GM18870 (cell line): ENCODE measurements around the gene SLC25A13.
"Not testable (repeated sequence)": the region's sequence is repeated elsewhere in the genome, so short reads cannot be mapped to it uniquely, and the experiment has no call there.

Experiments used
- ATAC-seq: cut with Tn5 transposase; IDR thresholded peaks from one replicate; pipeline ENCODE4 v1.9.1; 2021; ENCODE audit warnings: moderate library complexity; ENCODE audit not compliant: unreplicated experiment

Gene SLC25A13

GRCh38 chr7:96173781-96174180, 148.1 kb downstream of the SLC25A13 start:
- ATAC-seq, result no peak

DNA sequence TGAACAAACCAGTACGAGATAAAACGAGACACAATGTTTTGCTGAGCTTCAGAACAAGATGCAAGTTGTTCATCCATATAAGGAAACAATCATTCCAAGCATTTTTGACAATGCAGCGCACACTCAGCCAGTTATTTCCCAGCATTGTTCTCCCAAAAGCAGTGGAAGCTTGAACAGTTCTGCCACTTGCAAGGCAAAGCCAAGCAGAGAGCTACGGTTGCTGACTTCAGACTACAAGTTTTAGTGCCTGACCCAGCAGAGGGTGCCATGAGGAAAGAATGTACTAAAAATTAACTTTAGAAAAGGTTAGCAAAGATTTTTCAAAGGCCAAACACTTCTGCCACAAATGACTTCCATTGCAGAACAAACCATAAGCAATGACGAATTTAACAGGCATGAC, 152.5 kb downstream of the SLC25A13 start:
- ATAC-seq, result no peak

DNA sequence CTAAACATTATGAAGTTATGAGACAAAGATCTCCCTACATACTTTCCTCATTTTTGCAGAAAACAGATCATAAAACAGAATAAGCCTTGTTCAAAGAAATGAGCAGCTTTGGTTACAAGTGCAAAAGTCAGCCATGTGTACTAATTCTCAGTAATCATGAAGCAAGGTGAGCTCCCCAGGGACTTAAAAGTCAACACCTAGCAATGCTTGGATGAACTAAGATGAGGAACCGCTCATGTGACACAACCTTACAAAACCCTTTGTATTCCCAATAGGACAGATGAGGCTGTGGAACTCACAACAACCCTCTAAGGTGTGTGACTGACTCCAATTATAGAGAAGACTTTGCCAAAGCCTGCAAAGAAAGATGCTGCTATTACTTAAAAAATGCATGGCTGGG, 154.5 kb downstream of the SLC25A13 start:
- ATAC-seq, result no peak

DNA sequence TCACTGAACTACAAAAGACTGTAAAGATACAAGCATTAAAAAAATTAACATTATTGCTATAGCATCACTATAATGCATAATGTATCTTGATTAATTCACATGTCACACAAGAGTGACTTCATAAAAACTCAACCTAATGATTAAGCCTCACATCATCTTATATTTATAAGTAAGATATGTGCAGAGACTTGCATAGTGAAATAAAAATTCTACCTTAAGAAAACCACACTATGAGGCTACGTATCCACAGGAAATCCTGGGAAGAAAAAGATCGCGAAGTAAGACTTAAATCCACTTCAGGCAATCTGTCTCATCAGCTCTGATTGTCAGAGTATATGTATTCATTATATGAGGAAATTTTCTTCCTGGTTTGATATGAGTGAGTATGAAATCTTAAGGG, 160.0 kb downstream of the SLC25A13 start:
- no peak for ATAC-seq

DNA sequence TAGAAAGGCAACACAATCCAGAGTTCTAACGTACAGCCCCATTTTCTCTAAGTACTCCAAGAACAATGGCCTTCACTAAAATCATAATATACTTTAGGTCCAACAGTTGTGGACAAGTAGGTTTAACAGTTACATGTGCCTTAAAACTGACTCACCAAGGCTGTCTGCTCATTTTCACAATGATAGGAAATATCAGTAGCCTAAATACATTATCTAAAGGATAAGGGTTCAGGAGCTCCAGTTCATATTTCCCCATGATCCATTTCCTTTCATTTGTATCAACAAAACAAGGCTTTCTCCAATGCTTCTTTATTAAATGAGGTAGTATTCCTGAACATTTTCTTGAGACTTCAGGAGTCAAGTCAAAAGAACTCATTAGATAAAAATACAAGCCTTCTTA, 164.0 kb downstream of the SLC25A13 start:
- no peak for ATAC-seq

- not testable (repeated sequence) for ATAC-seq
Measured at GRCh38 chr7:96154506-96154905, 167.4 kb downstream of the SLC25A13 start.

DNA sequence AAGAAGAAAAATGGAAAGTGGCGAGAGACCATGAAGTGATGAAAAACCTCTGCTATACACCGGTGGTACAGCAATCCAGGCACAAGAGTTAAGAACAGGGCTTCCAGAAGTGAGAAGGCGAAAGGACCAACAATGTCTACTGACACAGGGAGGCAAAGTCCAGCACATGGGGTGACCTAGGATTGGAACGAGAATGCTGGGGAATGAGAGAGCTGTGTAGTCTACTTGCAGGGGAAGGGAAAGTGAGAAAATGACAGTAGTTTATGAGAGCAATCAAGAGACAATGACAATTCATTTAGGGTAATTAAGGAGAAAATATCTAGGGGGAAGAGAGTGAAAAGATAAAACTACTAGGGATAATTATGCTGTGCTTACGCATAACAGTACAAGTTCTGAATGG, 169.2 kb downstream of the SLC25A13 start:
- no peak for ATAC-seq

DNA sequence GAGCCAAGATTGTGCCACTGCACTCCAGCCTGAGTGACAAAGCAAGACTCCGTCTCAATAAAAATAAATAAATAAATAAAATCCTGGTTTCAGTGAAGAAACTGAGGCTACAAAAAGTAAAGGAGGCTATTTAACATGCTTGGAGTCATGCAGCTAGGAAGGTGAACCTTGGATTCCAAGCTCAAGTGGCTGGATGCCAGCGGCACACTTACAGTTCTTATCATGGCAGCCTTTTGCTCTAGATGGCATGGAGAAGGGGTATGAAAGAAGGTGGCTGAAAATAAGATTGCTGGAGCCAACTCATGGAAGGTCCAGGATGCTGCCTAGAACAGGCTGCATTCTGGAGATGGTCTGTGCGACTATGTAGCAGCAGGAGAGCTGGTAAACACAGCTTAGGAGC, 170.0 kb downstream of the SLC25A13 start:
- ATAC-seq, result no peak

DNA sequence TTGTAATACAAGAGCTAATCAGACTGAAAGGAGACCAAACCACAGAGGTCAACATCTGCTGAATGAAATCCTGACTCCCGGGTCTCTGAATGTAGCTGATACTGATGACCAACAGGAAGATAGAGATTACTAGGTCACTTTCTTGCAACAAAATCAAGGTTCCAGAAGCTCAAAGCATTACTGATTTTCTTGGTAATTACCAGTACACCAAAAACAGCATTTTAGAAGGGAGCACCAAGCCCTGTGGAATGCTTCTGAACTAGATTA, 177.7 kb downstream of the SLC25A13 start:
- ATAC-seq, result no peak

DNA sequence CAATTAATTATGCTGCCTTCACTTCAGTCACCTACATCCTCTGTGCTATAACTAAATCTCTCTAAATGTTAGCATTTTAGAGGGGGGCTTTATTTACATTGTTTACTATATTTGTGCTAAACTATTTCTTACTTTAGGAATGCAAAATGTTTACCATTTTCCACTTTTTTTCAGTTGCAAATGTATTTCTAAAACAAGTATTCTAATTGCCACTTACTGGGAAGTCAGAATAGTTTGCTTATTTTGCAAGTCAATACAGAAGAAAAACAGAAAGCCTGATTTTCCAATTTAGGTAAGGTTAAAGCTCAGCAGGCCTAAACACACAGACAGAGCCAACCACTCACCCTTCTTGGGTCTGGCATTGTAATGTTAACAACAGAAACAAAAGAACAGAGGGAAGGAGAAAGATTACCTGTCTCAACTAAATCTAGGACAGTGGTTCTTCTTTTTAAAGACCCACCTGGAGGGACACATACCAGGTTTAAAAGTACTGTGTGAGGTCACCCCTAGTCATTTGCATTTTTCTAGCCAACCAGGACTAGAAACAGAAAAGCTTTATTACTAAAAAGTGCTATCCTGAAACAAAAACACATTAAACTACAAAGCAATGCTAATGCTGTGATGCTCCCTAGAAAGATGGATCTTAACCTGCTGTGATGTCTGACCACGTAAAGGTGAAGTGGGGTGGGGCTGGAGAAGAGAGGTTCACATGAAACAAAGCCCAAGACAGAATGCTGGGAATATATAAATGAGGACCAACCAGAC, 178.2 kb downstream of the SLC25A13 start:
- no peak for ATAC-seq

- no peak for ATAC-seq
Measured at GRCh38 chr7:96136600-96137239, 185.2 kb downstream of the SLC25A13 start.

DNA sequence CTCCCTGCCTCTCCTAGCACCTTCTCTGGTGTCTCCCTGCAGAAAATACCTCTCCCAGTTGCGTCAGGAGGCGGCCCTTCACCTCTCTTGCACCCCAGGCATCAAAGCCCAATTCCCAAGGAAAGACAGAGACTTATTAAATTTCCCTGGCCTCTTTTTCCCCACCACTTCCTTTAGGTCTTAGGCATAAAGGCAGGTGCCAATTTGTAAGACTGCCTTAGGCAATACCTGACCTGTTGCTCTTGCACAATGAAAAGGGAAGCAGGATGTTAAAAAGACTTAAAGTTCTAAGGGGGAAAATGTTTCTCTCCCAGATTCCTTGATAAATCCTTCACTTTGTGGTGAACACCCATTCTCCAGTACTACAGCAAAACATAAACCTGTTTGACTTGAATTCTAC, 186.7 kb downstream of the SLC25A13 start:
- no peak for ATAC-seq

DNA sequence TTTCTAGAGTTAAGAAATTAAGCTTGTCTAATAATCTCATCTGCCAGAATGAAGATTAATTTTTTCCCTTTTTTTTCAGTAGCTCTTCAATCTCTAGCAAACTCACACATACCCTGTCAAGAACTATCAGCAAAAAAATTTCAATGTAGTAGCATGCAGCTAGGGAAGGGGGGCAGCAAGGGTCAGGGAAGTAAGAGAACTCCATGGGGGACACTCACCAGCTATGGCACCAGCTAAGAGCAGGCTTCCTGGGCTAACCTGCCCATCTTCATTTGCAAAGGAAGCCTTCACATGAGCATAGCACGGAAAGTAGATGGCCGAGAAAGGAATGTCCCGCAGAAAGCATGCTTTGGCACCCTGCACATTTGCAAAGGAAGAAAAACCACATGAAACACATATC, 190.4 kb downstream of the SLC25A13 start:
- no peak for ATAC-seq

DNA sequence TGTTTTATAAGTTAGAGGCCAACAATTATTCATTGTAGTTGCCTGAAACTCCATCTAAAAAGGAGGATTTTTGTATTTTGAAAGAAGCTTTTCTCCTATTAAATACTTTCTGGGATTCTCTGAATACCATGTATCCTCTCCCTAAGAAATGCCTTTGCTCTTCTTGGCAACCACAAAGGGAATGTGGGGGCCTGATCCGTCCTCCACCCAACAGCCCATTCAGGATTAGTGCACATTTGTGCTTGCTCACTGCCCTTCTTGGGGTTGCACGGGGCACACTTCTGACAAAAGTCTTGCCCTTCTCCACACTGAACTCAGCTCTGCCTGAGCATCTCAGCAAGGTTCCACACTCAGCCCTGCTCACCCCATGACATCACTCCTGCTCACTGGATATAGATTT, 194.2 kb downstream of the SLC25A13 start:
- no peak for ATAC-seq

GRCh38 chr7:96126382-96126781, 195.5 kb downstream of the SLC25A13 start:
- ATAC-seq, result no peak

DNA sequence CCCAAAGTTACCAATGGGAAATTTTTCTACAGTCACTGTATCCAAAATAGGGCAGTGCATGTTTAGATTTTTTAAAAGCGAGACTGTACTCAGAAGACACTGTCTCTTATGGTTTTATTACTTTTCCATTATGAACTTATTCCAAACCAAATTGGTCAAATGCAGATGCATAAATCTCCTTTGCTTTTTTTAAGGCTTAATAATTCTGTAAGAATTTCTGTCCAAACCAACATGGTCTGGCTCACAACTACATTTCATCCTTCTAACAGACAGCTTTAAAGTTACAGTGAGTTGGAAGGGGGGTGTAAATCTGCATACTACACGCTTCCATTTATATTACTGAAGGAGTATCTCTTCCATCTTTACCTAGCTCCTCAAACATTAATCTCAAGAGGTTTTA, 199.2 kb downstream of the SLC25A13 start:
- no peak for ATAC-seq

DNA sequence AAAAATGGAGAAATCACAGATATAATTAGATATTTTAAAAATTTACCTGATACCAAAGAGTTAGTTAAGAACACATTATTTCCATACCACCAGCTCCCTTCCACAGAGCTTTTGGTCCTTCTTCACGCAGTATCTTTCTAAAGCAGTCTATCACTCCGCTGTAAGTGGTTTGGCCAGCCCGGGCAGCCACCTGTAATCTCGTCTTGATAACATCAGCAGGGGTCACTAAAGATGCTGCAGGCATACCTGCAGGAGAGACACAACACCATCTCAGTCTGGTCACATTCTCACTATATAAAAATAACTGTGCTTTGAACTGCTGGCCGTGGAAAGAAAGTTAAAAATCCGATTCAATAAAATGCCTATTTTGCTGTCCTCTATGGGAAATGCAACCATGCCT, 200.1 kb downstream of the SLC25A13 start:
- ATAC-seq, result no peak

- ATAC-seq, result no peak
Measured at GRCh38 chr7:96120445-96121225, 201.3 kb downstream of the SLC25A13 start.

DNA sequence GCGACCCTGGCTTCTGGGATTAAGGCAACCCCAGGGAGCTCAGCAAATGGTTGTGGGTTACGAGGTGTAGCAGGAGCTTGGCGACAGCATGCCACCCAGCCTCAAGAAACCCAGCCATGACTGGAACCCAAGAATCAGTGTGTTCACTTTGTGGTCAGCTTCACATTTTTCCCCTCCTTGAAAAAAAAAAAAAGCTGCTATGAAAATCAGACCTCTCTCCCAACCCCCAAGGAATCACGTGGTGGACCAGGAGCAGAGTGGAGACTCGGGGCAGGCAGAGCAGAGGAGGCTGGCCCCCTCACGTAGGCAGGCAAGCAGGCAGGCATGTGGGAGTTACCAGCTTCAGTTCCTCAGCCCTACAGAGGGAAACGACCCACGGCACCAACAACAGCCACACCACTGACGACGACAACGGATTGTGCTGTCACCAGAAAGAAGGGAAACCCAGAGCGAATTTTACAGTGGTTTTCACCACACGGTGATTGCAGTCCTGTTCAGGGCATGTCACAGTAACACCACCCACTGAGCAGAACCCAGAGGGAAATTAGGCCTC, 203.4 kb downstream of the SLC25A13 start:
- no peak for ATAC-seq

DNA sequence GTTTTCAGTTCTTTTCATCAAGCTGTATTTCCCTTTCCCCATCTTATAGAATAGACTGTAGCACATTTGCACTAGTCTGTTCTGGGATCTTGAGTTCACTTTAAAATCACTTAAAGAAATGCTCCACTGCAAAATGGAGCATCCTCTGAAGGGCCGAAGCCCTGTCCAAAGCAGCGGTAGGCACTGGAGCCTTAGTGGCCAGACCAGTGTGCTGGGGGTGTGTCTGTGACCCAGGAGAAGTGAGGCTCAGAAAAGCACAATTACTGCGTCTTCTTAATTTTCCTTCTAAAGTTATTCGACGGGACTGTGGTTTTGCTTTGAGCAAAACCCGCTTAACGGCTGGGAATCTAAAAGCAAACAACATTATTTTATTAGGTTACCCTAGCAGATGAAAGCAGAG, 205.7 kb downstream of the SLC25A13 start:
- no peak for ATAC-seq

DNA sequence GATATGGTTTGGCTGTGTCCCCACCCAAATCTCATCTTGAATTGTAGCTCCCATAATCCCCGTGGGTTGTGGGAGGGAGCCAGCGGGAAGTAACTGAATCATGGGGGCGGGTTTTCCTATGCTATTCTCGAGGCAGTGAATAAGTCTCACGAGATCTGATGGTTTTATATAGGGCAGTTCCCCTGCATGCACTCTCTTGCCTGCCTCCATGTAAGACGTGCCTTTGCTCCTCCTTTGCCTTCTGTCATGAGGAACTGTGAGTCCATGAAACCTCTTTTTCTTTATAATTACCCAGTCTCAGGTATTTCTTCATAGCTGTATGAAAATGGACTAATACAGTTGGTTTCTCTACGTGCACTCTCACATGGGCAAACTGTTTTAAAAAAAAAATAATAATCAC, 207.7 kb downstream of the SLC25A13 start:
- no peak for ATAC-seq

GRCh38 chr7:96111405-96111804, 210.5 kb downstream of the SLC25A13 start:
- ATAC-seq, result no peak
